ENCODE results near the gene REG1B. TPM values are rescaled to one million over a fixed set of nuclear protein-coding genes. Genes with fewer than 3 reads are reported as not detected.
"Not testable (repeated sequence)": the region's sequence is repeated elsewhere in the genome, so short reads cannot be mapped to it uniquely, and the experiment has no call there.

Gene REG1B
- total and polyA plus RNA-seq, 2 donors = 1.7 TPM; not detected in 1

DNA sequence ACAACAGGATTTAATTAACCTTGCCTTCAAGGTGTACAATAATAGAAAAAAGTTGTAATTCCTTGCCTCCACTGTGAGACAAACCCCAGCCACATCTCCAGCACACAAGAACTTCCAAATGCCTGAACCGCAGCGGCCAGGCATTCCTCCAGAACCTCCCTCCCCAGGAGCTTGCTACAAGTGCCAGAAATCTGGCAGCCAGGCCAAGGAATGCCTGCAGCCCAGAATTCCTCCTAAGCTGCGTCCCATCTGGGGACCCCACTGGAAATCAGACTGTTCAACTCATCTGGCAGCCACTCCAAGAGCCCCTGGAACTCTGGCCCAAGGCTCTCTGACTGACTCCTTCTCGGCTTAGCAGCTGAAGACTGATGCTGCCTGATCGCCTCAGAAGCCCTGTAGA lies 34.3 kb downstream of the REG1B start:
- DNase-seq (ENCODE audit: extremely low spot score); H3K27ac ChIP-seq (ENCODE audit: low read depth); H3K36me3 ChIP-seq (ENCODE audit: insufficient read depth); H3K4me1 ChIP-seq (ENCODE audit: insufficient read depth); H3K4me3 ChIP-seq (ENCODE audit: low read depth, low read length): not testable (repeated sequence)
- WGBS = 30% methylated on average over 5 of the region's 5 CpGs

DNA sequence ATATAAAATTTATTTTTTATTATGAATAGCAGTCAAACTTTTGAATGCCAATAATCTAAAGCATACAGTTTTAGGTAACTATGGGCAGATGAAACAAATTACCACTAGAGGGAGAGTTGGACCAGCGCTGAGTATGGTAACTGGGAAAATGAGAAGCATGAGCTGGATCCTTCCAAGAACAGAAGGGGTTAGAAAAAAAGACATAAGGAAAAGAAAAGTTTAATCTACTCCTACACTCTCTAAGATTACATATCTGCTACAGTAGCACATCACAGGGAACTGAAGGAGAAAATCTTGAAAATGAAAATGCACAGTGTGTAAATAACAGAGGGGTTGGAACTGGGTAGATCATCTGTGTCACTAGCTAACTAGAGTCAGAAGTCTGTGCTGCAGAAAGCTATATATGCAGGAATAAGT lies 46.8 kb downstream of the REG1B start:
- no peak overlapping the region for H3K4me3 ChIP-seq (ENCODE audit: low read depth, low read length)
- no peaks in the 10 kb centered on the region for H3K4me1 ChIP-seq (ENCODE audit: insufficient read depth)
- WGBS = 5% methylated on average over 1 of the region's 1 CpG

DNA sequence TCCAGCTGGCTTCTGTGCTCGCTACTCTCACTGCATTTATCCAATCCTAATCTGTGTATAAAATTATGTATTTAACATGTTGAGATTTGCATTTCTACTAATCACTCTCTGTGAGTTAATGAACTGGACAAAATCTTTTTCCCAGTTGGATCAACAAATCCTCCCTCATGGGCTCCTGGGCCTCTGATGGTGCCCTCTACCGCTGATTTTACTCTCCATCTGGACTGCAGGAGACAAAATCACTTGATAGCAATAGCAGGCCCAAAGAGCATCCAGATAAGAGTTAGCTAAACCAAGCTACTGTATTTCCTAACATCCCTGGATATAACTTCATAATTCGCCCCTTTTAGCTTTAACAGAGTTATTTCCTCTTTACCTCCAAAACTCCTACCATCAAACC lies 47.8 kb downstream of the REG1B start:
- no peak for DNase-seq (ENCODE audit: extremely low spot score)
- WGBS = 71% methylated on average over 3 of the region's 3 CpGs
- no peaks in the 10 kb centered on the region for H3K36me3 ChIP-seq (ENCODE audit: insufficient read depth)
- H3K4me3 ChIP-seq (ENCODE audit: low read depth, low read length) = no peak overlapping the region
- no peaks in the 10 kb centered on the region for H3K4me1 ChIP-seq (ENCODE audit: insufficient read depth)
- no peak overlapping the region for H3K27ac ChIP-seq (ENCODE audit: low read depth)

More for the DNA sequence above, 46.8 kb downstream of the REG1B start:
- Histone ChIP-seq H3K27ac (ENCODE audit: low read depth) (no peak overlapping the region), H3K36me3 (ENCODE audit: insufficient read depth) (no peaks in the 10 kb centered on the region)
- DNase-seq (ENCODE audit: extremely low spot score) = no peak

Other genes starting within 250 kb of the REG1B start
- not detected for gene REG3G, start 62.3 kb downstream of the REG1B start, total RNA-seq
- gene REG3G, start 62.3 kb downstream of the REG1B start, polyA plus RNA-seq = 0.30 TPM
- gene REG1A, start 32.5 kb upstream of the REG1B start, total RNA-seq = not detected
- 5.4 TPM for gene REG1A, start 32.5 kb upstream of the REG1B start, polyA plus RNA-seq
- gene REG3A, start 71.8 kb upstream of the REG1B start, total RNA-seq = not detected
- gene REG3A, start 71.8 kb upstream of the REG1B start, polyA plus RNA-seq = not detected